Activated B cell treated with CpG ODN at 0.5 μM for 24 hours (primary cell): ENCODE measurements around the gene MAJIN. TPM values are rescaled to one million over a fixed set of nuclear protein-coding genes. Genes with fewer than 3 reads are reported as not detected.

Source experiments
- ATAC-seq: fragments of 200-7000 bp; cut with Tn5 transposase; one replicate; pipeline ENCODE4 v1.10.0; 2021; ENCODE audit warnings: low read depth, mild to moderate bottlenecking, moderate library complexity
- CTCF ChIA-PET: fragments of 350-600 bp; sonication (Branson Sonifier 250); formaldehyde crosslinking; loops from one replicate; lab custom pipeline; 2021; ENCODE audit warnings: antibody characterized with exemption; lab: Charles Lee
- POLR2A ChIA-PET: fragments of 350-600 bp; sonication (Branson Sonifier 250); formaldehyde crosslinking; loops from one replicate; lab custom pipeline; 2021; ENCODE audit warnings: antibody characterized with exemption; lab: Charles Lee
- DNase-seq: peaks from one replicate; pipeline ENCODE4 v3.0.0; 2022
- H3K27ac Mint-ChIP-seq: one replicate; pipeline ENCODE4 v1.8.0; 2020; ENCODE audit warnings: mixed read lengths
- H3K27me3 Mint-ChIP-seq: one replicate; pipeline ENCODE4 v1.8.0; 2021; ENCODE audit warnings: mixed read lengths
- H3K36me3 Mint-ChIP-seq: one replicate; pipeline ENCODE4 v1.8.0; 2021; ENCODE audit warnings: low read depth, mixed read lengths
- H3K4me1 Mint-ChIP-seq: one replicate; pipeline ENCODE4 v1.8.0; 2021; ENCODE audit warnings: mixed read lengths
- H3K4me3 Mint-ChIP-seq: one replicate; pipeline ENCODE4 v1.8.0; 2020; ENCODE audit warnings: mild to moderate bottlenecking, mixed read lengths
- H3K9me3 Mint-ChIP-seq: one replicate; pipeline ENCODE4 v1.8.0; 2020; ENCODE audit warnings: mixed read lengths
- intact Hi-C: fragments of 100-400 bp; cut with micrococcal nuclease; formaldehyde crosslinking; loops from one replicate; pipeline ENCODE4 v1.15.1; 2024
- total RNA-seq: library from RNA; stranded (reverse); gene quantifications from 2 replicates; pipeline ENCODE4 v1.2.3, GENCODE V29; 2022
- TF ChIP-seq, protein P1 (sequence below): fragments of 200-600 bp; IDR thresholded peaks from one replicate; pipeline ENCODE4 v1.8.0; 2022; ENCODE audit warnings: antibody characterized with exemption, mild to moderate bottlenecking

The MAJIN gene, protein sequence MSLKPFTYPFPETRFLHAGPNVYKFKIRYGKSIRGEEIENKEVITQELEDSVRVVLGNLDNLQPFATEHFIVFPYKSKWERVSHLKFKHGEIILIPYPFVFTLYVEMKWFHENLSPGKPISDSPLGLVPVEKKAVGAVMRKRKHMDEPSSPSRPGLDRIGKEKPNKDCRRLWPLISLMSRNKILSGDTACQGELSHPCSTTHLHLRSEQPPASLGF
- total RNA-seq: 0.20 and 1.5 TPM in 2 replicates

- Mint-ChIP-seq H3K9me3 (no peaks in the 10 kb centered on the region), H3K36me3 (no peaks in the 10 kb centered on the region), H3K4me3 (peak within 1 kb of the TSS; percentile 80), H3K27ac (peak within 1 kb of the TSS; percentile 84), H3K27me3 (no peaks in the 10 kb centered on the region), H3K4me1 (peaks cover 34% of the 10 kb centered on the region)
- ChIA-PET POLR2A (interaction anchor here (0.6 to 1.4 kb wide), 10 partner anchors 10 to 700 kb away, joined by 3 to 13 read pairs (median 6); partner anchors contain the start of genes BATF2 and POLA2), CTCF (interaction anchor here (0.7 to 1.3 kb wide), 3 partner anchors 25 to 146 kb away, joined by 3 read pairs; partner anchors contain the start of genes BATF2 and ZNHIT2)
- TF ChIP-seq, protein P1, sequence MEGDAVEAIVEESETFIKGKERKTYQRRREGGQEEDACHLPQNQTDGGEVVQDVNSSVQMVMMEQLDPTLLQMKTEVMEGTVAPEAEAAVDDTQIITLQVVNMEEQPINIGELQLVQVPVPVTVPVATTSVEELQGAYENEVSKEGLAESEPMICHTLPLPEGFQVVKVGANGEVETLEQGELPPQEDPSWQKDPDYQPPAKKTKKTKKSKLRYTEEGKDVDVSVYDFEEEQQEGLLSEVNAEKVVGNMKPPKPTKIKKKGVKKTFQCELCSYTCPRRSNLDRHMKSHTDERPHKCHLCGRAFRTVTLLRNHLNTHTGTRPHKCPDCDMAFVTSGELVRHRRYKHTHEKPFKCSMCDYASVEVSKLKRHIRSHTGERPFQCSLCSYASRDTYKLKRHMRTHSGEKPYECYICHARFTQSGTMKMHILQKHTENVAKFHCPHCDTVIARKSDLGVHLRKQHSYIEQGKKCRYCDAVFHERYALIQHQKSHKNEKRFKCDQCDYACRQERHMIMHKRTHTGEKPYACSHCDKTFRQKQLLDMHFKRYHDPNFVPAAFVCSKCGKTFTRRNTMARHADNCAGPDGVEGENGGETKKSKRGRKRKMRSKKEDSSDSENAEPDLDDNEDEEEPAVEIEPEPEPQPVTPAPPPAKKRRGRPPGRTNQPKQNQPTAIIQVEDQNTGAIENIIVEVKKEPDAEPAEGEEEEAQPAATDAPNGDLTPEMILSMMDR: no peak
- intact Hi-C loops: loop anchor here (5.0 kb wide), 2 partner anchors 41 to 49 kb away; partner anchors contain the start of genes ARL2 and PPP2R5B
- peak; percentile 83 for DNase-seq
- peak; percentile 77 for ATAC-seq
Measured at GRCh38 chr11:64971421-64972233, at the start of gene MAJIN. MAJIN (minus strand) TSS chr11:64972108; CDS start chr11:64959405, 12,703 bp downstream.

DNA sequence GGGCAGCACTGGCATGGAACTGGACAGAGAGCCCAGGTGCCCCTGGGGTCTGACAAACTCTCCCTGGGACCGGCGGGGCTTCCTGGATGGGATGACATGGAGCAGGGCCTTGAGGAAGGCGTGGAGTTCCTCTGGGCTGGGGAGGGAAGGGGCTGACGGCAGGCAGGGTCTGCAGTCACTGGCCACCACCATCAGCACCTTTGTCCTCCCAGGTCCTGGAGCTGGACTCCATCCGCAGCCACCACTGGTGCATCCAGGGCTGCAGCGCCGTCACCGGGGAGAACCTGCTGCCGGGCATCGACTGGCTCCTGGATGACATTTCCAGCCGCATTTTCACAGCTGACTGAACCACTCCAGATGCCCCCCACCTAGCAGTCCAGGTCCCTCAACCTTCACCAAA lies 49.6 kb upstream of the MAJIN start:
- ChIA-PET CTCF (no interaction called here), POLR2A (interaction anchor here (0.6 kb wide), 1 partner anchor 223 kb away, joined by 9 read pairs; no protein-coding TSS in a partner anchor)
- no peak overlapping the region for H3K4me3 Mint-ChIP-seq
- no peak for ATAC-seq
- peaks cover 39% of the 10 kb centered on the region for H3K36me3 Mint-ChIP-seq
- H3K9me3 Mint-ChIP-seq: no peaks in the 10 kb centered on the region
- no peaks in the 10 kb centered on the region for H3K27me3 Mint-ChIP-seq
- intact Hi-C loops: no loop called here
- no peak for DNase-seq
- TF ChIP-seq, protein P1: no peak
- no peak overlapping the region for H3K27ac Mint-ChIP-seq
- peaks cover 5% of the 10 kb centered on the region for H3K4me1 Mint-ChIP-seq

DNA sequence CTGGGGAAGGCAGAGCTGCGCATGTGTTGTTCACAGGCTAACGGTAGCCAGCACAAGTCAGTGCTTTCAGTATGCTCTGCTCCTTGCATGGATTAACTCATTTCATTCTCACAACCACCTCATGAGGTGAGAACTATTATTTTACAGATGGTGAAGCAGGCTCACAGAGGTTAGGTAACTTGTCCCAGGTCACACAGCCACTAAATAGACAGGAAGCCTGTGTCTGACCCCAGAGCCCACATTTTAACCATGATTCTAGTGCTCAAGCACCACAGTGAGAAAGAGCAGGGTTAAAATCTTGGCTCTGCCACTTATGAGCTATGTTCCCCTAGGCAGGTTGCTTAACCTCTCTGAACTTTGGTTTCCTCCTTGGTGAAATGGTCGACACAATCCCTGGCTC lies 49.1 kb upstream of the MAJIN start:
- no peak for DNase-seq
- ChIA-PET CTCF (no interaction called here), POLR2A (no interaction called here)
- Mint-ChIP-seq H3K9me3 (no peaks in the 10 kb centered on the region), H3K4me1 (peaks cover 9% of the 10 kb centered on the region), H3K36me3 (peaks cover 42% of the 10 kb centered on the region), H3K4me3 (no peak overlapping the region), H3K27me3 (no peaks in the 10 kb centered on the region), H3K27ac (no peak overlapping the region)
- TF ChIP-seq, protein P1: no peak
- ATAC-seq: no peak
- intact Hi-C loops: no loop called here

GRCh38 chr11:65019824-65020223 lies 47.9 kb upstream of the MAJIN start:
- CTCF ChIA-PET: no interaction called here
- H3K27me3 Mint-ChIP-seq: no peaks in the 10 kb centered on the region
- no peak for DNase-seq
- no peak overlapping the region for H3K27ac Mint-ChIP-seq
- peaks cover 14% of the 10 kb centered on the region for H3K4me1 Mint-ChIP-seq
- no peaks in the 10 kb centered on the region for H3K9me3 Mint-ChIP-seq
- TF ChIP-seq, protein P1: no peak
- no peak overlapping the region for H3K4me3 Mint-ChIP-seq
- peaks cover 42% of the 10 kb centered on the region for H3K36me3 Mint-ChIP-seq
- POLR2A ChIA-PET: no interaction called here
- ATAC-seq: no peak
- intact Hi-C loops: no loop called here

- TF ChIP-seq, protein P1: no peak
- no peaks in the 10 kb centered on the region for H3K27me3 Mint-ChIP-seq
- ChIA-PET POLR2A (no interaction called here), CTCF (no interaction called here)
- no peak overlapping the region for H3K27ac Mint-ChIP-seq
- peaks cover 24% of the 10 kb centered on the region for H3K4me1 Mint-ChIP-seq
- peaks cover 44% of the 10 kb centered on the region for H3K36me3 Mint-ChIP-seq
- DNase-seq: no peak
- H3K4me3 Mint-ChIP-seq: no peak overlapping the region
- intact Hi-C loops: no loop called here
- ATAC-seq: no peak
- no peaks in the 10 kb centered on the region for H3K9me3 Mint-ChIP-seq
Measured at GRCh38 chr11:65017937-65018336, 46.0 kb upstream of the MAJIN start.
